SH-SY5Y (cell line): ENCODE results near the gene AQP5.

Experiments
- GATA2 ChIP-seq: IDR thresholded peaks from 2 replicates; pipeline ENCODE4 v1.6.1; 2011; ENCODE audit warnings: mild to moderate bottlenecking, low read depth, low read length
- GATA3 ChIP-seq: IDR thresholded peaks from 2 replicates; pipeline ENCODE4 v1.6.1; 2011; ENCODE audit warnings: low read depth, mild to moderate bottlenecking, low read length, moderate library complexity

DNA sequence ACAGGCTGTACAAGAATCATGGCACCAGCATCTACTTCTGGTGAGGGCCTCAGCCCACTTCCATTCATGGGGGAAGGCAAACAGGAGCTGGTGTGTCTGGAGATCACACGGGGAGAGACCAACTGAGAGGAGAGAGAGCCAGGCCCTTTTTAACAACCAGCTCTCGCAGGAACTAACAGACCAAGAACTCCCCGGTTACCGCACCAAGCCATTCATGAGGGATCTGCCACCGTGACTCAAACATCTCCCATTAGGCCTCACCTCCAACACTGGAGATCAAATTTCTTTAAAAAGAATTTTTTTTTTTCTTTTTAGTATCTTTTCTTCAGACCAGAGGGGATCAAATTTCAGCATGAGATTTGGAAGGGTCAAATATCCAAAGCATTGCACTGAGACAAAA lies 27.9 kb upstream of the AQP5 start:
- TF ChIP-seq GATA2 = no peak
- no peak for TF ChIP-seq GATA3
